Neural crest cell (in vitro differentiated cells): ENCODE data around the gene PTPN23. TPM values are rescaled to one million over a fixed set of nuclear protein-coding genes. Genes with fewer than 3 reads are reported as not detected.
A peak's percentile ranks its signal among the peaks of the same experiment; 100 is the strongest.
"Not testable (repeated sequence)": the region's sequence is repeated elsewhere in the genome, so short reads cannot be mapped to it uniquely, and the experiment has no call there.

Experiments used
- DNase-seq: peaks from one replicate; pipeline ENCODE4 v3.0.0; 2021; ENCODE audit warnings: low read depth, mixed read lengths, low spot score
- H3K27ac Mint-ChIP-seq: one replicate; pipeline ENCODE4 v1.8.0; 2021; ENCODE audit warnings: mild to moderate bottlenecking, mixed read lengths; ENCODE audit not compliant: unreplicated experiment
- H3K27me3 Mint-ChIP-seq: 2 replicates; pipeline ENCODE4 v1.8.0; 2021; ENCODE audit warnings: low read depth, mild to moderate bottlenecking, mixed read lengths
- H3K36me3 Mint-ChIP-seq: 2 replicates; pipeline ENCODE4 v1.8.0; 2021; ENCODE audit warnings: low read depth, mild to moderate bottlenecking, mixed read lengths
- H3K4me1 Mint-ChIP-seq: 2 replicates; pipeline ENCODE4 v1.8.0; 2021; ENCODE audit warnings: mixed read lengths
- H3K4me3 Mint-ChIP-seq: one replicate; pipeline ENCODE4 v1.8.0; 2021; ENCODE audit warnings: mild to moderate bottlenecking, mixed read lengths
- H3K9me3 Mint-ChIP-seq: 2 replicates; pipeline ENCODE4 v1.8.0; 2021; ENCODE audit warnings: mixed read lengths
- CTCF ChIP-seq: fragments of 200-600 bp; sonication (generic); conservative IDR thresholded peaks from 2 replicates; pipeline ENCODE4 v1.5.0; 2021; ENCODE audit warnings: antibody characterized with exemption, mild to moderate bottlenecking
- total RNA-seq: library from RNA; stranded (reverse); gene quantifications from 2 replicates; pipeline ENCODE4 v1.2.1, GENCODE V29; 2021

The PTPN23 gene
- total RNA-seq, 1 donor from 2014 or later: 43.9 TPM

DNA sequence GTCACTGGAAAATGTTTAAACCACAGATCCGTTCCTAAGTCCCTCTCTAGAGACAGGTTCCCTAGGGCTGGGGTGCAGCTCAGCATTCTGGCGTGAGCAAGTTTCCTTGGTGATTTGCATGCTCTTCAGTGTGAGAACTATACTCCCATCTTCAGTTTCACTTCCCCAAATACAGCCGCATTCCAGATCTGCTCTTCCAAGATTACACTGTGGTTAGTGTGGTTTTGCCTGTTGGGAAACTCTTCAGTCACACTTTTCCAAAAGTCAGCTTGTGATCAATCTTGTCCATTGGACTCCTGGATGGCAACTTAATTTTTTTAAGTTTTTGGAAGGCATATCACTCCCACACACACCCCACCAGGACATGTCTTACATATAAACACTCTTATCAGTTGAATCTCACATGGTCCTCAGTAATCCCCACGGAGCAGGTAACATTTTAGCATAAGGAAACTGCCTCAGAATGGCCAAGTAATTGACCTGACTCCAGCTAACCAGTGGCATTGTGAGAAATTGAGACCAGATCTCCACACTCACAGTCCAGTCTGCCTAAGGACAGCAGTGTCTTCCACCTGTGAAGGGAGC, 33.5 kb upstream of the PTPN23 start:
- Mint-ChIP-seq H3K4me3 (no peak overlapping the region), H3K36me3 (peaks cover 4% of the 10 kb centered on the region), H3K9me3 (no peaks in the 10 kb centered on the region), H3K4me1 (no peaks in the 10 kb centered on the region), H3K27me3 (no peaks in the 10 kb centered on the region), H3K27ac (no peak overlapping the region)
- DNase-seq: no peak
- no peak for TF ChIP-seq CTCF

DNA sequence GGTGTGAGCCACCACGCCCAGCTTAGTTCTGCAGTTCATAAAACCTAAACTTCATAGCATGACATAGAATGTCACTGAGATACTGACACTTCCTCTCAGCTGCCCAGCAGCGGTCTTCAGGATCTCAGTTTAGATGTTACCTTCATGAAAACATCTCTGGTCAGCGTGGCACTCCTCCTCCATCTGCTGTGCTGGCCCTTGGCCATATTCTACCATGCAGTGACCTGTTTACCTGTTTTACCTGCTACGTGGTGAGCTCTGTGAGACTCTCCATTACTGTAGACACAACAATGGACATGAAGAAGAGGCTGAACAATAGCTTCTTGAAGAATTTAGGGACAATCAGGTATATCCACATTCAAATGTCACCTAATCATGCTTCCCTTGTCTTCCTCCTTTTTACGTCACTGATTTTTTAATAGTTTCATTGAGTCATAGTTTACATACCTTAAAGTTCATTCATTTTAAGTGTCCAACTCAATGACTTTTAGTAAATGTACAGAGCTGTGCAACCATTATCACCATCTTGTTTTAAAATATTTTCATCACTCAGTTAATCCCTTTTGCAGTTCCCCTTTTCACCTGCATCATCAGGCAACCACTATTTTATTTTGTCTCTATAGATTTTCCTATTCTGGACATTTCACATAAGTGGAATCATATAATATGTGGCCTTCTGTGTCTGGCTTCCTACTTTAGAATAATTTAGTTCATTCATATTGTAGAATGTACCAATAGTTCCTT, 32.2 kb upstream of the PTPN23 start:
- Mint-ChIP-seq H3K4me1 (no peaks in the 10 kb centered on the region), H3K9me3 (no peaks in the 10 kb centered on the region), H3K27me3 (no peaks in the 10 kb centered on the region), H3K27ac (peak overlapping the region; percentile 73), H3K4me3 (no peak overlapping the region), H3K36me3 (peaks cover 4% of the 10 kb centered on the region)
- no peak for DNase-seq
- TF ChIP-seq CTCF: no peak

GRCh38 chr3:47355010-47355409, 25.8 kb upstream of the PTPN23 start:
- no peak for TF ChIP-seq CTCF
- Mint-ChIP-seq H3K9me3 (peaks cover 2% of the 10 kb centered on the region), H3K4me3 (no peak overlapping the region), H3K36me3 (no peaks in the 10 kb centered on the region), H3K27me3 (no peaks in the 10 kb centered on the region), H3K27ac (no peak overlapping the region), H3K4me1 (no peaks in the 10 kb centered on the region)
- DNase-seq: no peak

GRCh38 chr3:47356201-47356600, 24.6 kb upstream of the PTPN23 start:
- DNase-seq: no peak
- peaks cover 3% of the 10 kb centered on the region for H3K36me3 Mint-ChIP-seq
- H3K27me3 Mint-ChIP-seq: no peaks in the 10 kb centered on the region
- H3K4me3 Mint-ChIP-seq: no peak overlapping the region
- H3K4me1 Mint-ChIP-seq: no peaks in the 10 kb centered on the region
- no peak overlapping the region for H3K27ac Mint-ChIP-seq
- H3K9me3 Mint-ChIP-seq: peaks cover 6% of the 10 kb centered on the region
- no peak for TF ChIP-seq CTCF

- peaks cover 3% of the 10 kb centered on the region for H3K36me3 Mint-ChIP-seq
- no peak overlapping the region for H3K27ac Mint-ChIP-seq
- peaks cover 6% of the 10 kb centered on the region for H3K9me3 Mint-ChIP-seq
- TF ChIP-seq CTCF: no peak
- no peak overlapping the region for H3K4me3 Mint-ChIP-seq
- no peaks in the 10 kb centered on the region for H3K4me1 Mint-ChIP-seq
- DNase-seq: no peak
- no peaks in the 10 kb centered on the region for H3K27me3 Mint-ChIP-seq
Measured at GRCh38 chr3:47359323-47359722, 21.5 kb upstream of the PTPN23 start.

DNA sequence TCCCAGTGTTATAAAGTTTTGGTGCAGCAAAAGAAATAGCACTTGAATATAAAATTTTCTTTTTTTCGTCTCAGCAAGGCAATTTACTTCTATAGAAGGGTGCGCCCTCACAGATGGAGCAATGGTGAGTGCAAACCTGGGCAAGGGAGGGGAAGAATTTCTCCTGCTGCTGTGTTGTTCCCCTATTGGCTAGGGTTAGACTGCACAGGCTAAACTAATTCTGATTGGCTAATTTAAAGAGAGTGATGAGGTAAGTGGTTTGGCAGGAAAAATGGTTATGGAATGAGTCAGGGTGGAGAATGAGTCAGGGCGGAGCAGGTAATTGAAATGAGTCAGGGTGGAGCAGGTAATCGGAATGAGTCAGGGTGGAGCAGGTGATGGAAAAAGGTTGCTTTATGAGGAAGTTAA, 20.7 kb upstream of the PTPN23 start:
- not testable (repeated sequence) for H3K27me3 Mint-ChIP-seq, H3K9me3 Mint-ChIP-seq, H3K36me3 Mint-ChIP-seq, DNase-seq, H3K27ac Mint-ChIP-seq, H3K4me3 Mint-ChIP-seq, H3K4me1 Mint-ChIP-seq
